ENCODE data around the gene ARID1B.

Gene ARID1B

DNA sequence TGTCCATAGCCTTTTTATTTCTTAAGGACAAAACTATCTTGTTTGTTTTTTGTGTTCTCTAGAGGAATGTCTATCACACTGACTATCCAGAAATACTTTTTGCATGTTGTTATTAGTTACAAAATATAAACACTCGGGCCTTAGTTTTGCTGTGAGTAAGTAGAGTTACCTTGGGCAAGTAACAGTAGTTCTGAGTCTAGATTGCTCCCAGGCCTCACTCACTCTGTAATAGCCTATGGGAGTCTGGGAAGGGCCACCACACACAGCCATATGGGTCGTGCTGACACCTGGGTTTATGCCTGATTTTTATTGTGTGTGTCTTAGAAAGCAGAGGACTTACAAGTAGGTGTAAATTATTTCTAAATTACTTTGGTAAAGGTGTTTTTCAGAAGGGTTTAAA is 360.3 kb downstream of the ARID1B start:
- Histone ChIP-seq H3K27ac (ENCODE audit: low read depth, low read length) (no peak overlapping the region), H4K20me1 (ENCODE audit: low read depth, low read length) (no peaks in the 10 kb centered on the region), H3K9ac (ENCODE audit: low read length) (no peak overlapping the region), H2AFZ (ENCODE audit: low read depth, low read length, severe bottlenecking) (no peak overlapping the region), H3F3A (ENCODE audit: insufficient read depth) (no peaks in the 10 kb centered on the region), H3K79me2 (ENCODE audit: insufficient read depth, low read length) (no peaks in the 10 kb centered on the region), H3K27me3 (ENCODE audit: low read length) (no peaks in the 10 kb centered on the region), H3K4me3 (ENCODE audit: insufficient read depth, low read length, poor library complexity, severe bottlenecking) (no peak overlapping the region), H3K4me2 (ENCODE audit: low read depth, low read length, poor library complexity, severe bottlenecking) (no peak overlapping the region), H3K36me3 (ENCODE audit: low read length) (peaks cover 20% of the 10 kb centered on the region), H3K9me2 (replicated peaks; ENCODE audit: insufficient read depth, low read length) (no peaks in the 10 kb centered on the region), H3K9me3 (ENCODE audit: insufficient read depth, low read length) (no peaks in the 10 kb centered on the region)
- TF ChIP-seq EZH2phosphoT487 (conservative IDR thresholded peaks at IDR 0.05; ENCODE audit: low read length), result no peak
- TF ChIP-seq, protein P1, sequence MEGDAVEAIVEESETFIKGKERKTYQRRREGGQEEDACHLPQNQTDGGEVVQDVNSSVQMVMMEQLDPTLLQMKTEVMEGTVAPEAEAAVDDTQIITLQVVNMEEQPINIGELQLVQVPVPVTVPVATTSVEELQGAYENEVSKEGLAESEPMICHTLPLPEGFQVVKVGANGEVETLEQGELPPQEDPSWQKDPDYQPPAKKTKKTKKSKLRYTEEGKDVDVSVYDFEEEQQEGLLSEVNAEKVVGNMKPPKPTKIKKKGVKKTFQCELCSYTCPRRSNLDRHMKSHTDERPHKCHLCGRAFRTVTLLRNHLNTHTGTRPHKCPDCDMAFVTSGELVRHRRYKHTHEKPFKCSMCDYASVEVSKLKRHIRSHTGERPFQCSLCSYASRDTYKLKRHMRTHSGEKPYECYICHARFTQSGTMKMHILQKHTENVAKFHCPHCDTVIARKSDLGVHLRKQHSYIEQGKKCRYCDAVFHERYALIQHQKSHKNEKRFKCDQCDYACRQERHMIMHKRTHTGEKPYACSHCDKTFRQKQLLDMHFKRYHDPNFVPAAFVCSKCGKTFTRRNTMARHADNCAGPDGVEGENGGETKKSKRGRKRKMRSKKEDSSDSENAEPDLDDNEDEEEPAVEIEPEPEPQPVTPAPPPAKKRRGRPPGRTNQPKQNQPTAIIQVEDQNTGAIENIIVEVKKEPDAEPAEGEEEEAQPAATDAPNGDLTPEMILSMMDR (IDR thresholded peaks at IDR 0.05; ENCODE audit: insufficient read depth, low read length, poor library complexity, severe bottlenecking), result no peak

DNA sequence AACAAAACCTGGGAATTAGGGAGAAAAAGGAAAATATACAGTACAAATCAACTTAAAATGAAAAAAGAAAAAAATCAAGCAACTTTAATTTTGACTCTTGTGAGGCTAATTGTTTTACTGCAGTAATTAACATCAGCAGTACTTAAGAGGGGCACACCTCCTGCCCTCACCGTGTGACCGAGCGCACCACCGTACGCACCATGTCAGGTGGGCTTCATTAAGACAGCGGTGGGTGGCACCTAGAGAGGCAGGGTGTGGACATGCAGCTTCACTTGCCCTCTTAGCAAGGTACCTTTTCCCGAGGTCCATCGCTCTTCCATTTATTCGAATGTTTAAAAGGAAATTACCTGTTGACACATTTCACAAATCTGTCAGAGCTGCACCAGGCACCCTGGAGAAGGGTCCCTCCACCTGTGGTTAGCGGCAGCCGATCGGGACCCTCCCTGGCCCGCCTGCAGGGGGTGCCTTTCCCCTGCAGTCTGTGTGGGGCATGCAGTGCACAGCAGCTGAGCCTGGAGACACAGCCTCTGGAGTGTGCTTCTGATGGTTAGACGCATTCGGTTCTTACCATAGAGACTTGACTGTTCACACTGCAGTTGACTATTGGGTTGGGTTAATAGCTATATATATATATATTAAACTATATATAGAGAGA is 362.0 kb downstream of the ARID1B start:
- H2AFZ ChIP-seq (ENCODE audit: low read depth, low read length, severe bottlenecking), result no peak overlapping the region
- H3K9me2 ChIP-seq (replicated peaks; ENCODE audit: insufficient read depth, low read length), result no peaks in the 10 kb centered on the region
- H3K79me2 ChIP-seq (ENCODE audit: insufficient read depth, low read length), result no peaks in the 10 kb centered on the region
- peaks cover 13% of the 10 kb centered on the region for H3K36me3 ChIP-seq (ENCODE audit: low read length)
- no peak overlapping the region for H3K4me2 ChIP-seq (ENCODE audit: low read depth, low read length, poor library complexity, severe bottlenecking)
- no peak overlapping the region for H3K4me3 ChIP-seq (ENCODE audit: insufficient read depth, low read length, poor library complexity, severe bottlenecking)
- H3F3A ChIP-seq (ENCODE audit: insufficient read depth), result no peaks in the 10 kb centered on the region
- no peak overlapping the region for H3K27ac ChIP-seq (ENCODE audit: low read depth, low read length)
- no peaks in the 10 kb centered on the region for H4K20me1 ChIP-seq (ENCODE audit: low read depth, low read length)
- TF ChIP-seq, protein P1 (IDR thresholded peaks at IDR 0.05; ENCODE audit: insufficient read depth, low read length, poor library complexity, severe bottlenecking), result no peak
- no peak for TF ChIP-seq EZH2phosphoT487 (conservative IDR thresholded peaks at IDR 0.05; ENCODE audit: low read length)
- no peak overlapping the region for H3K9ac ChIP-seq (ENCODE audit: low read length)
- H3K27me3 ChIP-seq (ENCODE audit: low read length), result no peaks in the 10 kb centered on the region
- no peaks in the 10 kb centered on the region for H3K9me3 ChIP-seq (ENCODE audit: insufficient read depth, low read length)

DNA sequence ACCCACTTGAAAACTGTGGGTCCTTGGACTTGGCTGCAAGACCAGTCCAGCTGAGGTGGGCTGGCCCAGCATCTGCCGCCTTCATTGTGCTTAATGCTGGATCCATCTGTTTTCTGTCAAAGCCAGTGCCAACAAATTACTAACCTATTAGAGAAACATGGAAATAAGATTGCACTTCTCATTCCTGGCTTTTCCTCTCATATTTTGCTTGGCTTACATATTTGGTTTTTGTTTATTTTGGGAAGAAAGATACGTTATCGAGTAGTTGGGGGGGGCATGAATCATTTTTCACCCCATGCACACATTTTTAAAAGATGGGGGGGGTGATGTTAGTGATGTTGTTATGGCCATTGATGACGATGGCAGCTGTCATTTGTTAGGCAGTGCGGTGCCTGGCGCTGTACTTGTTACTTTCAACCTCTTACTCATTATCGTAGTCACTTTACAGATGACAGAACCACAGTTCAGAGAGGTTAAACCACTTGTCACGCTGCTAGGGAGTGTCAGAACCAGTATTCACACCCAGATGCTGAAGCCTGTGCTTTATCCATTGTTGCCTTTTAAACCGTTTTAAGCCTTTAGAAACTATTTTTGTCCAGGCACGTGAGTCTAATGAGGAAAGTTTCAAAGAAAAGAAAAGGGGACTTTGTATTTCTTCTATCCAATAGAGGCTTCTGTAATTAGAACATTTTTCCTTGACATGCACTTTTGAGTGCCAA is 366.2 kb downstream of the ARID1B start:
- H3K27me3 ChIP-seq (ENCODE audit: low read length), result no peaks in the 10 kb centered on the region
- H4K20me1 ChIP-seq (ENCODE audit: low read depth, low read length), result no peaks in the 10 kb centered on the region
- H3K4me2 ChIP-seq (ENCODE audit: low read depth, low read length, poor library complexity, severe bottlenecking), result no peak overlapping the region
- no peaks in the 10 kb centered on the region for H3K9me3 ChIP-seq (ENCODE audit: insufficient read depth, low read length)
- TF ChIP-seq EZH2phosphoT487 (conservative IDR thresholded peaks at IDR 0.05; ENCODE audit: low read length), result no peak
- TF ChIP-seq, protein P1 (IDR thresholded peaks at IDR 0.05; ENCODE audit: insufficient read depth, low read length, poor library complexity, severe bottlenecking), result no peak
- H3K27ac ChIP-seq (ENCODE audit: low read depth, low read length), result no peak overlapping the region
- H3K9me2 ChIP-seq (replicated peaks; ENCODE audit: insufficient read depth, low read length), result no peaks in the 10 kb centered on the region
- no peaks in the 10 kb centered on the region for H3K79me2 ChIP-seq (ENCODE audit: insufficient read depth, low read length)
- H3K9ac ChIP-seq (ENCODE audit: low read length), result no peak overlapping the region
- no peak overlapping the region for H2AFZ ChIP-seq (ENCODE audit: low read depth, low read length, severe bottlenecking)
- no peaks in the 10 kb centered on the region for H3F3A ChIP-seq (ENCODE audit: insufficient read depth)
- no peak overlapping the region for H3K4me3 ChIP-seq (ENCODE audit: insufficient read depth, low read length, poor library complexity, severe bottlenecking)
- peaks cover 9% of the 10 kb centered on the region; the same call in 1 of the 2 replicates for H3K36me3 ChIP-seq (ENCODE audit: low read length)
